Measurements from ENCODE around the gene APOE.
"Not testable (repeated sequence)": the region's sequence is repeated elsewhere in the genome, so short reads cannot be mapped to it uniquely, and the experiment has no call there.

The APOE gene

DNA sequence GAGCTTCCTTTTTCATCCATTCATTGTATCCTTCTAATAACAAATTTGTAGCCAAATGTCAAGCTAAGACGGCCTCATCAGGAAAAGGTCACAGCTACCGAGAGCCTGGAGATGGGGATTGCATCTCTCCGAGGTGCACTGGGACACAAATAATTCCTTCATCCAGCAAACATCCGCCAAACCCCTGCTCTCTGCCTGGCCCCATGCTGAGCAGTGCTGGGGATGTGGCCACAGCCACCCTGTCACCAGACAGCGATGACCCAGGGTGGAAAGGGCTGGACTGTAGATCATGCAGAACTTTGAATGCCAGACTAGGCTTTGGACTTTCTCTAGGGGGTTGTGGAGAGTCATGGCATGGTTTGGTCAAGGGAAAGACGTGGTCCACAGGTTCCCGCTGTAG lies 12.7 kb upstream of the APOE start:
- H3K4me3 ChIP-seq (ENCODE audit: low read length), result no peak overlapping the region; the same call in 1 of the 2 replicates
- no peak for TF ChIP-seq ZNF274 (IDR thresholded peaks at IDR 0.05; ENCODE audit: low read depth, low read length)

GRCh38 chr19:44893332-44894051 lies 12.1 kb upstream of the APOE start:
- no peak for TF ChIP-seq ZNF274 (IDR thresholded peaks at IDR 0.05; ENCODE audit: low read depth, low read length)
- no peak overlapping the region for H3K4me3 ChIP-seq (ENCODE audit: low read length)

DNA sequence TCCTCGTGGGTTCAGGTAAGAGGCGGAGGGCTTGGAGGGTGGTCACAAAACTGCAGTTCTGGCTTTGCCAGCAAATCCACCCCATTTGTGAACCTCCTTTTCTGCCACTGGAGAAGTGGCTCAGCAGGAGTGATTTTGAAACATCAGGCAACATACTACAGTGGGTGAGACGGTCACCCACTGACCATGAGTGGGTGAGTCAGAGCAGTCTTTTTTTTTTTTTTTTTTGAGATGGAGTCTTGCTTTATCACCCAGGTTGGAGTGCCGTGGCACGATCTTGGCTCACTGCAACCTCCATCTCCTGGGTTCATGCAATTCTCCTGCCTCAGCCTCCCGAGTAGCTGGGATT lies 11.6 kb upstream of the APOE start:
- H3K4me3 ChIP-seq (ENCODE audit: low read length), result no peak overlapping the region
- no peak for TF ChIP-seq ZNF274 (IDR thresholded peaks at IDR 0.05; ENCODE audit: low read depth, low read length)

GRCh38 chr19:44894946-44895345 lies 10.7 kb upstream of the APOE start:
- no peak overlapping the region for H3K4me3 ChIP-seq (ENCODE audit: low read length)
- no peak for TF ChIP-seq ZNF274 (IDR thresholded peaks at IDR 0.05; ENCODE audit: low read depth, low read length)

GRCh38 chr19:44897835-44898234 lies 7.8 kb upstream of the APOE start:
- TF ChIP-seq ZNF274 (IDR thresholded peaks at IDR 0.05; ENCODE audit: low read depth, low read length), result no peak
- H3K4me3 ChIP-seq (ENCODE audit: low read length), result no peak overlapping the region

DNA sequence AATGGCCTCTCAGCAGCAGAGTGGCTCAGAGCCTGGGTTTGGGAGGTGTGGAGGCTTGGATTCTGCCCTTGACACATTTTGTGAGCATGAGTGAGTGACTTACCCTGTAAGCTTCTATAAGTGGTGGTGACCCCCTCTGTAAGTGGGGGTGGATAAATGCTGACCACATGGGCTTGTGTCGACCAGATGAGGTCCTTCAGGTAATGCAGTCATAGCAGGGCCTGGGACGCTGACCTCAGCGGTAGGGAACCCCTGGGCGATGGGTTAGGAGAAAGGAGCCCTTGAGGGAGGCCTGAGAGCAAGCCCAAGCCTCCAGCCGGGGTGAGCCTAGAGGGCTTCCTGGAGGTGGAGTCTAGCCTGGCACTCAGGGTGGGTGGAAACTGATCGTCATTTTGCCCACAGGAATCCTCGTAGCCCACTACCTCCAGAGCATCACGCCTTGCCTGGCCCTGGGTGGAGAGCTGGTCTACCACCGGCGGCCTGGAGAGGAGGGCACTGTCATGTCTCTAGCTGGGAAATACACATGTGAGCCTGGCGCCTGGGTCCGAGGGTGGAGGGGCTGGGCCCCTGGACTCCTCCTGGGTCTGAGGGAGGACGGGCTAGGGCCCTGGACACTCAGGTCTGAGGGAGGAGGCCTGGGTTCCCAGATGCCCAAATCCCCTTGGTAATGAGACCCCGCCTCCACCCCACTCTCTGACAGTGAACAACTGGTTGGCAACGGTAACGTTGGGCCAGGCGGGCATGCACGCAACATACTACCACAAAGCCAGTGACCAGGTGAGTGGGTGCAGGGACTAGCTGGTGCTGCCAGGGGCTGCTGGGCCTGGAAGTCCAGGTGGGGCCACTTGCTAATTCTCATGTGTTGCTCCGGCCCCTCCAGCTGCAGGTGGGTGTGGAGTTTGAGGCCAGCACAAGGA lies 5.0 kb upstream of the APOE start:
- no peak overlapping the region for H3K4me3 ChIP-seq (ENCODE audit: low read length)
- TF ChIP-seq ZNF274 (IDR thresholded peaks at IDR 0.05; ENCODE audit: low read depth, low read length), result no peak

DNA sequence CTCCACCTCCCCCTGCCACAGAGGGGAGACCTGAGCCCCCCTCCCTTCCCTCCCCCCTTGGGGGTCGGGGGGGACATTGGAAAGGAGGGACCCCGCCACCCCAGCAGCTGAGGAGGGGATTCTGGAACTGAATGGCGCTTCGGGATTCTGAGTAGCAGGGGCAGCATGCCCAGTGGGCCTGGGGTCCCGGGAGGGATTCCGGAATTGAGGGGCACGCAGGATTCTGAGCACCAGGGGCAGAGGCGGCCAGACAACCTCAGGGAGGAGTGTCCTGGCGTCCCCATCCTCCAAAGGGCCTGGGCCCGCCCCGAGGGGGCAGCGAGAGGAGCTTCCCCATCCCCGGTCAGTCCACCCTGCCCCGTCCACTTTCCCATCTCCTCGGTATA lies 2.4 kb upstream of the APOE start:
- no peak for TF ChIP-seq ZNF274 (IDR thresholded peaks at IDR 0.05; ENCODE audit: low read depth, low read length)
- H3K4me3 ChIP-seq (ENCODE audit: low read length), result no peak overlapping the region

GRCh38 chr19:44903602-44904425 lies 1.8 kb upstream of the APOE start:
- TF ChIP-seq ZNF274 (IDR thresholded peaks at IDR 0.05; ENCODE audit: low read depth, low read length), result no peak

DNA sequence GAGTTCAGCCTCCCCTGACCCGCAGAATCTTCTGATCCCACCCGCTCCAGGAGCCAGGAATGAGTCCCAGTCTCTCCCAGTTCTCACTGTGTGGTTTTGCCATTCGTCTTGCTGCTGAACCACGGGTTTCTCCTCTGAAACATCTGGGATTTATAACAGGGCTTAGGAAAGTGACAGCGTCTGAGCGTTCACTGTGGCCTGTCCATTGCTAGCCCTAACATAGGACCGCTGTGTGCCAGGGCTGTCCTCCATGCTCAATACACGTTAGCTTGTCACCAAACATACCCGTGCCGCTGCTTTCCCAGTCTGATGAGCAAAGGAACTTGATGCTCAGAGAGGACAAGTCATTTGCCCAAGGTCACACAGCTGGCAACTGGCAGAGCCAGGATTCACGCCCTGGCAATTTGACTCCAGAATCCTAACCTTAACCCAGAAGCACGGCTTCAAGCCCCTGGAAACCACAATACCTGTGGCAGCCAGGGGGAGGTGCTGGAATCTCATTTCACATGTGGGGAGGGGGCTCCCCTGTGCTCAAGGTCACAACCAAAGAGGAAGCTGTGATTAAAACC lies 1.1 kb upstream of the APOE start:
- no peak for TF ChIP-seq ZNF274 (IDR thresholded peaks at IDR 0.05; ENCODE audit: low read depth, low read length)
- no peak overlapping the region for H3K4me3 ChIP-seq (ENCODE audit: low read length)

More at GRCh38 chr19:44903602-44904425, 1.8 kb upstream of the APOE start:
- H3K4me3 ChIP-seq (ENCODE audit: low read length), result no peak overlapping the region

- H3K4me3 ChIP-seq (ENCODE audit: low read length), result no peak overlapping the region
- no peak for TF ChIP-seq ZNF274 (IDR thresholded peaks at IDR 0.05; ENCODE audit: low read depth, low read length)
Observed at GRCh38 chr19:44907613-44908012, 2.0 kb downstream of the APOE start.

DNA sequence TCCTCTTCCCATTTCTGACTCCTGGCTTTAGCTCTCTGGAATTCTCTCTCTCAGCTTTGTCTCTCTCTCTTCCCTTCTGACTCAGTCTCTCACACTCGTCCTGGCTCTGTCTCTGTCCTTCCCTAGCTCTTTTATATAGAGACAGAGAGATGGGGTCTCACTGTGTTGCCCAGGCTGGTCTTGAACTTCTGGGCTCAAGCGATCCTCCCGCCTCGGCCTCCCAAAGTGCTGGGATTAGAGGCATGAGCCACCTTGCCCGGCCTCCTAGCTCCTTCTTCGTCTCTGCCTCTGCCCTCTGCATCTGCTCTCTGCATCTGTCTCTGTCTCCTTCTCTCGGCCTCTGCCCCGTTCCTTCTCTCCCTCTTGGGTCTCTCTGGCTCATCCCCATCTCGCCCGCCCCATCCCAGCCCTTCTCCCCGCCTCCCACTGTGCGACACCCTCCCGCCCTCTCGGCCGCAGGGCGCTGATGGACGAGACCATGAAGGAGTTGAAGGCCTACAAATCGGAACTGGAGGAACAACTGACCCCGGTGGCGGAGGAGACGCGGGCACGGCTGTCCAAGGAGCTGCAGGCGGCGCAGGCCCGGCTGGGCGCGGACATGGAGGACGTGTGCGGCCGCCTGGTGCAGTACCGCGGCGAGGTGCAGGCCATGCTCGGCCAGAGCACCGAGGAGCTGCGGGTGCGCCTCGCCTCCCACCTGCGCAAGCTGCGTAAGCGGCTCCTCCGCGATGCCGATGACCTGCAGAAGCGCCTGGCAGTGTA lies 2.7 kb downstream of the APOE start:
- no peak overlapping the region for H3K4me3 ChIP-seq (ENCODE audit: low read length)
- TF ChIP-seq ZNF274 (IDR thresholded peaks at IDR 0.05; ENCODE audit: low read depth, low read length), result no peak

DNA sequence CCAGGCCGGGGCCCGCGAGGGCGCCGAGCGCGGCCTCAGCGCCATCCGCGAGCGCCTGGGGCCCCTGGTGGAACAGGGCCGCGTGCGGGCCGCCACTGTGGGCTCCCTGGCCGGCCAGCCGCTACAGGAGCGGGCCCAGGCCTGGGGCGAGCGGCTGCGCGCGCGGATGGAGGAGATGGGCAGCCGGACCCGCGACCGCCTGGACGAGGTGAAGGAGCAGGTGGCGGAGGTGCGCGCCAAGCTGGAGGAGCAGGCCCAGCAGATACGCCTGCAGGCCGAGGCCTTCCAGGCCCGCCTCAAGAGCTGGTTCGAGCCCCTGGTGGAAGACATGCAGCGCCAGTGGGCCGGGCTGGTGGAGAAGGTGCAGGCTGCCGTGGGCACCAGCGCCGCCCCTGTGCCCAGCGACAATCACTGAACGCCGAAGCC lies 3.3 kb downstream of the APOE start:
- TF ChIP-seq ZNF274 (IDR thresholded peaks at IDR 0.05; ENCODE audit: low read depth, low read length), result no peak
- no peak overlapping the region for H3K4me3 ChIP-seq (ENCODE audit: low read length)

- no peak for TF ChIP-seq ZNF274 (IDR thresholded peaks at IDR 0.05; ENCODE audit: low read depth, low read length)
- H3K4me3 ChIP-seq (ENCODE audit: low read length), result no peak overlapping the region
Observed at GRCh38 chr19:44909775-44910174, 4.2 kb downstream of the APOE start.

- H3K4me3 ChIP-seq (ENCODE audit: low read length), result not testable (repeated sequence)
Observed at GRCh38 chr19:44911896-44912295, 6.3 kb downstream of the APOE start.

Measured in GM08714 (cell line).